ENCODE data around the gene MNT. TPM values are rescaled to one million over a fixed set of nuclear protein-coding genes. Genes with fewer than 3 reads are reported as not detected.

The MNT gene
- total and polyA plus RNA-seq, 4 donors = 1.7 to 5.0 (median 2.6) TPM

GRCh38 chr17:2357931-2358434 lies 42.9 kb downstream of the MNT start:
- H3K9me3 ChIP-seq (ENCODE audit: control insufficient read depth in 4 of 4, low read length in 3 of 4) = no peaks in the 10 kb centered on the region
- 95% methylated on average over 10 of the region's 10 CpGs for WGBS
- peaks cover 0 to 7% (median 2%) of the 10 kb centered on the region in 4 donors for H3K36me3 ChIP-seq (ENCODE audit: control insufficient read depth in 4 of 4, insufficient read depth in 3 of 4, low read depth in 1 of 4, low read length in 3 of 4)
- H3K27me3 ChIP-seq (ENCODE audit: control insufficient read depth in 4 of 4, insufficient read depth in 4 of 4, low read length in 3 of 4) = no peaks in the 10 kb centered on the region
- no peaks in the 10 kb centered on the region for H3K4me1 ChIP-seq (ENCODE audit: control insufficient read depth in 4 of 4, insufficient read depth in 4 of 4, low read length in 3 of 4)
- H3K27ac ChIP-seq (ENCODE audit: low read depth in 1 of 2, low read length in 2 of 2) = no peak overlapping the region
- no peak for DNase-seq (ENCODE audit: low spot score)
- TF ChIP-seq FOXA2 (IDR thresholded peaks at IDR 0.05) (no peak), FOXA1 (IDR thresholded peaks at IDR 0.05) (no peak), RAD21 (IDR thresholded peaks at IDR 0.05) (no peak), EGR1 (IDR thresholded peaks at IDR 0.05; ENCODE audit: low read depth in 2 of 2) (no peak), GABPA (IDR thresholded peaks at IDR 0.05 in 1 of 2, conservative IDR thresholded peaks at IDR 0.05 in 1 of 2) (no peak), ZBTB33 (IDR thresholded peaks at IDR 0.05) (no peak), YY1 (IDR thresholded peaks at IDR 0.05) (no peak), REST (IDR thresholded peaks at IDR 0.05) (no peak), TAF1 (conservative IDR thresholded peaks at IDR 0.05) (no peak), HNF4G (IDR thresholded peaks at IDR 0.05) (no peak), JUND (IDR thresholded peaks at IDR 0.05) (no peak), CTCF (IDR thresholded peaks at IDR 0.05; ENCODE audit: low read depth, low read length, missing input control) (no peak), NR2F2 (IDR thresholded peaks at IDR 0.05) (no peak), RXRA (IDR thresholded peaks at IDR 0.05) (no peak)
- no peak overlapping the region for H3K9ac ChIP-seq (ENCODE audit: low read depth in 1 of 2, low read length in 2 of 2)
- no peak overlapping the region for H3K4me3 ChIP-seq (ENCODE audit: low read depth in 1 of 3, low read length in 3 of 3)

GRCh38 chr17:2357237-2357636 lies 43.6 kb downstream of the MNT start:
- no peak for DNase-seq (ENCODE audit: low spot score)
- WGBS = 98% methylated on average over 4 of the region's 4 CpGs
- Histone ChIP-seq H3K9ac (ENCODE audit: low read depth in 1 of 2, low read length in 2 of 2) (no peak overlapping the region), H3K9me3 (ENCODE audit: control insufficient read depth in 4 of 4, low read length in 3 of 4) (no peaks in the 10 kb centered on the region), H3K4me3 (ENCODE audit: low read depth in 1 of 3, low read length in 3 of 3) (no peak overlapping the region), H3K27me3 (ENCODE audit: control insufficient read depth in 4 of 4, insufficient read depth in 4 of 4, low read length in 3 of 4) (no peaks in the 10 kb centered on the region), H3K27ac (ENCODE audit: low read depth in 1 of 2, low read length in 2 of 2) (no peak overlapping the region), H3K36me3 (ENCODE audit: control insufficient read depth in 4 of 4, insufficient read depth in 3 of 4, low read depth in 1 of 4, low read length in 3 of 4) (peaks cover 0 to 3% (median 1%) of the 10 kb centered on the region in 4 donors), H3K4me1 (ENCODE audit: control insufficient read depth in 4 of 4, insufficient read depth in 4 of 4, low read length in 3 of 4) (peaks cover 0 to 1% (median 0%) of the 10 kb centered on the region in 4 donors)
- TF ChIP-seq HNF4G (IDR thresholded peaks at IDR 0.05) (no peak), FOXA1 (IDR thresholded peaks at IDR 0.05) (no peak), YY1 (IDR thresholded peaks at IDR 0.05) (no peak), FOXA2 (IDR thresholded peaks at IDR 0.05) (no peak), TAF1 (conservative IDR thresholded peaks at IDR 0.05) (no peak), JUND (IDR thresholded peaks at IDR 0.05) (no peak), EGR1 (IDR thresholded peaks at IDR 0.05; ENCODE audit: low read depth in 2 of 2) (no peak), REST (IDR thresholded peaks at IDR 0.05) (no peak), ATF3 (IDR thresholded peaks at IDR 0.05) (no peak), MAX (IDR thresholded peaks at IDR 0.05) (no peak), SP1 (IDR thresholded peaks at IDR 0.05) (no peak), RAD21 (IDR thresholded peaks at IDR 0.05) (no peak)

All from liver (tissue), 9 donors.